GM23248 (cell line): ENCODE data around the gene SLC29A3. TPM values are rescaled to one million over a fixed set of nuclear protein-coding genes. Genes with fewer than 3 reads are reported as not detected.

Experiments used
- DNase-seq: peaks from one replicate; pipeline ENCODE4 v3.0.0-alpha.2; 2015
- H2AFZ ChIP-seq: fragments of 200-600 bp; sonication (generic); 2 replicates; pipeline ENCODE4 v1.6.1; 2016; ENCODE audit warnings: antibody characterized with exemption
- H3F3A ChIP-seq: fragments of 200-600 bp; sonication (generic); 2 replicates; pipeline ENCODE4 v1.6.1; 2016; ENCODE audit warnings: mild to moderate bottlenecking, antibody characterized with exemption, mixed run types; ENCODE audit not compliant: insufficient read depth
- H3K27ac ChIP-seq: fragments of 200-600 bp; sonication (generic); 2 replicates; pipeline ENCODE4 v1.5.1; 2016; ENCODE audit warnings: mild to moderate bottlenecking
- H3K27me3 ChIP-seq: fragments of 200-600 bp; sonication (generic); replicated peaks from 2 replicates; pipeline ENCODE4 v1.6.1; 2016; ENCODE audit warnings: mild to moderate bottlenecking; ENCODE audit not compliant: insufficient read depth
- H3K36me3 ChIP-seq: fragments of 200-600 bp; sonication (generic); 2 replicates; pipeline ENCODE4 v1.6.1; 2016; ENCODE audit warnings: low read depth, mild to moderate bottlenecking
- H3K4me1 ChIP-seq: fragments of 200-600 bp; sonication (generic); 2 replicates; pipeline ENCODE4 v1.6.1; 2016; ENCODE audit warnings: mild to moderate bottlenecking; ENCODE audit not compliant: insufficient read depth
- H3K4me2 ChIP-seq: fragments of 200-600 bp; sonication (generic); one replicate; pipeline ENCODE4 v1.6.1; 2016; ENCODE audit warnings: mild to moderate bottlenecking; ENCODE audit not compliant: unreplicated experiment
- H3K4me3 ChIP-seq: fragments of 200-600 bp; sonication (generic); 2 replicates; pipeline ENCODE4 v1.5.1; 2016; ENCODE audit warnings: mild to moderate bottlenecking
- H3K79me2 ChIP-seq: fragments of 200-600 bp; sonication (generic); 2 replicates; pipeline ENCODE4 v1.6.1; 2016; ENCODE audit warnings: mild to moderate bottlenecking; ENCODE audit not compliant: insufficient read depth
- H3K9ac ChIP-seq: fragments of 200-600 bp; sonication (generic); 2 replicates; pipeline ENCODE4 v1.6.1; 2016; ENCODE audit warnings: mild to moderate bottlenecking
- H3K9me2 ChIP-seq: fragments of 200-600 bp; sonication (generic); 2 replicates; pipeline ENCODE4 v1.6.1; 2016; ENCODE audit warnings: mixed run types, mild to moderate bottlenecking, moderate library complexity; ENCODE audit not compliant: insufficient read depth
- H3K9me3 ChIP-seq: fragments of 200-600 bp; sonication (generic); one replicate; pipeline ENCODE4 v1.6.1; 2017; ENCODE audit warnings: low read depth
- H4K20me1 ChIP-seq: fragments of 200-600 bp; sonication (generic); 2 replicates; pipeline ENCODE4 v1.6.0; 2016; ENCODE audit not compliant: insufficient read depth
- EZH2 ChIP-seq: fragments of 200-600 bp; sonication (generic); IDR thresholded peaks from 2 replicates; pipeline ENCODE4 v1.6.1; 2018; ENCODE audit warnings: antibody characterized with exemption, mild to moderate bottlenecking; ENCODE audit not compliant: insufficient read depth, poor library complexity, severe bottlenecking
- EZH2phosphoT487 ChIP-seq: fragments of 200-600 bp; sonication (generic); IDR thresholded peaks from 2 replicates; pipeline ENCODE4 v1.6.1; 2018; ENCODE audit warnings: antibody characterized with exemption, moderate library complexity, mild to moderate bottlenecking, low read depth; ENCODE audit not compliant: insufficient read depth
- WGBS, 2 experiments: methylation state at CpG; one replicate each; pipeline ENCODE4 v1.1.6; 2015 to 2017; ENCODE audit warnings: low lambda C conversion rate in 2 of 2, low coverage in 1 of 2; ENCODE audit errors: missing lambda C conversion rate in 2 of 2; 5-methylcytosine and 5-hydroxymethylcytosine counted together
- in situ Hi-C: fragments of 300-500 bp; cut with MboI; formaldehyde crosslinking; loops from 2 replicates; pipeline ENCODE4 v1.15.0; 2020
- polyA plus RNA-seq: library from polyadenylated mRNA; unstranded; fragments of >200 nt; fragmentation: Nextera tagmentation; extraction: Ambion mirVana; gene quantifications from 2 replicates; pipeline ENCODE4 v1.2.1, GENCODE V29; 2016
- total RNA-seq: library from RNA; depleted of rRNA; stranded (reverse); fragments of >200 nt; shearing (Covaris generic); gene quantifications from 2 replicates; pipeline ENCODE4 v1.2.3, GENCODE V29; 2014

SLC29A3 gene
- total and polyA plus RNA-seq, 2 experiments from 2014 or later = 1.9 to 7.3 TPM

GRCh38 chr10:71390921-71391690 is 72.0 kb downstream of the SLC29A3 start:
- in situ Hi-C loops = no loop called here
- Histone ChIP-seq H3K36me3 (no peaks in the 10 kb centered on the region), H3K4me2 (no peak overlapping the region), H3K79me2 (no peaks in the 10 kb centered on the region), H2AFZ (no peak overlapping the region), H3F3A (no peaks in the 10 kb centered on the region), H3K9me3 (no peaks in the 10 kb centered on the region), H3K4me1 (no peaks in the 10 kb centered on the region), H4K20me1 (no peaks in the 10 kb centered on the region), H3K9ac (no peak overlapping the region), H3K4me3 (no peak overlapping the region), H3K27ac (no peak overlapping the region), H3K9me2 (no peaks in the 10 kb centered on the region), H3K27me3 (peaks cover 73% of the 10 kb centered on the region)
- no peak for DNase-seq
- TF ChIP-seq EZH2 (no peak), EZH2phosphoT487 (no peak)
- 46 to 51% methylated on average over 3 of the region's 3 CpGs for WGBS, 2 experiments

- Histone ChIP-seq H3K9me2 (no peaks in the 10 kb centered on the region), H3K36me3 (no peaks in the 10 kb centered on the region), H4K20me1 (no peaks in the 10 kb centered on the region), H3K9ac (no peak overlapping the region), H3K27ac (no peak overlapping the region), H3K4me1 (no peaks in the 10 kb centered on the region), H3K27me3 (peaks cover 77% of the 10 kb centered on the region), H3K4me2 (no peak overlapping the region), H3K4me3 (no peak overlapping the region), H3K9me3 (no peaks in the 10 kb centered on the region), H2AFZ (no peak overlapping the region), H3F3A (no peaks in the 10 kb centered on the region), H3K79me2 (no peaks in the 10 kb centered on the region)
- no peak for DNase-seq
- in situ Hi-C loops = no loop called here
- 39 to 48% methylated on average over 5 of the region's 5 CpGs for WGBS, 2 experiments
- no peak for TF ChIP-seq EZH2phosphoT487
Observed at GRCh38 chr10:71391701-71392100, 72.6 kb downstream of the SLC29A3 start.

GRCh38 chr10:71392292-71392691 is 73.2 kb downstream of the SLC29A3 start:
- WGBS, 2 experiments = 0% methylated on average over 1 of the region's 1 CpG
- H3K27me3 ChIP-seq = peaks cover 75% of the 10 kb centered on the region
- no peaks in the 10 kb centered on the region for H3K79me2 ChIP-seq
- H3K4me1 ChIP-seq = no peaks in the 10 kb centered on the region
- no peak overlapping the region for H3K4me2 ChIP-seq
- H3K36me3 ChIP-seq = no peaks in the 10 kb centered on the region
- H3K27ac ChIP-seq = no peak overlapping the region
- H4K20me1 ChIP-seq = no peaks in the 10 kb centered on the region
- no peaks in the 10 kb centered on the region for H3K9me2 ChIP-seq
- H3K4me3 ChIP-seq = no peak overlapping the region
- H3K9me3 ChIP-seq = no peaks in the 10 kb centered on the region
- H3K9ac ChIP-seq = no peak overlapping the region
- DNase-seq = no peak
- in situ Hi-C loops = no loop called here
- no peak for TF ChIP-seq EZH2phosphoT487
- TF ChIP-seq EZH2 = no peak
- H3F3A ChIP-seq = no peaks in the 10 kb centered on the region
- H2AFZ ChIP-seq = no peak overlapping the region

- H3K4me2 ChIP-seq = no peak overlapping the region
- H3K79me2 ChIP-seq = no peaks in the 10 kb centered on the region
- no peaks in the 10 kb centered on the region for H3K36me3 ChIP-seq
- no peak overlapping the region for H2AFZ ChIP-seq
- no peak overlapping the region for H3K9ac ChIP-seq
- H3K27me3 ChIP-seq = peaks cover 76% of the 10 kb centered on the region
- no peaks in the 10 kb centered on the region for H3K4me1 ChIP-seq
- H3F3A ChIP-seq = no peaks in the 10 kb centered on the region
- 66% methylated on average over 16 of the region's 16 CpGs for WGBS, 2 experiments
- no peak overlapping the region for H3K4me3 ChIP-seq
- no peak overlapping the region for H3K27ac ChIP-seq
- no peaks in the 10 kb centered on the region for H3K9me2 ChIP-seq
- in situ Hi-C loops = no loop called here
- TF ChIP-seq EZH2 (no peak), EZH2phosphoT487 (no peak)
- DNase-seq = no peak
- H4K20me1 ChIP-seq = no peaks in the 10 kb centered on the region
- H3K9me3 ChIP-seq = no peaks in the 10 kb centered on the region
Observed at GRCh38 chr10:71392791-71393781, 74.0 kb downstream of the SLC29A3 start.
